ENCODE results near the gene ABCF2. TPM values are rescaled to one million over a fixed set of nuclear protein-coding genes. Genes with fewer than 3 reads are reported as not detected.

ABCF2 gene
- polyA plus RNA-seq, 1 of the 3 experiments (the other 2 are of a cell fraction) = 75.4 TPM

DNA sequence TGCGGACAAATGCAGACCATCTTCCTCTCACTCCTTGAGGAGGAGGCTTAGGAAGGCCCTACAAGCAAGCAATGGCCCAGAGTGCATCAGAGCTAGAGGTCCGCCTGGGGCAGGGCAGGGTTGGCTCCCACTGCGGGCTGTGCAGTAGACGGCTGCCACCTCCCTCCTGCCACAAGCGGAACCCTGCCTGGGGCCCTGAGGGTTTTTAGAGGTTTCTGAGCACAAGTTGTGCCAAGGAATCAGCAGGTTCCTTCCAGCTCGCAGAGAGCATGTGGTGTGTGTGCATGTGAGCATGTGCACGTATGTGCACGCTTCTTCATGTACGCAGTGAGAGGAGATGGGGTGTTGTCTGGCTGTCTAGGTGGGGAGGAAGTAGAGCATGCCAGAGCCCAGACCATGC, 47.4 kb upstream of the ABCF2 start:
- no peak for TF ChIP-seq TEAD4 (IDR thresholded peaks at IDR 0.05; ENCODE audit: borderline replicate concordance, insufficient read depth)
- no peak for TF ChIP-seq EZH2phosphoT487 (IDR thresholded peaks at IDR 0.05; ENCODE audit: borderline replicate concordance, low read depth)
- no peak for TF ChIP-seq FOSL2 (IDR thresholded peaks at IDR 0.05; ENCODE audit: borderline replicate concordance, low read depth)
- no peak for TF ChIP-seq ELF1 (IDR thresholded peaks at IDR 0.05)
- TF ChIP-seq RFX5 (IDR thresholded peaks at IDR 0.05; ENCODE audit: low read length) = no peak
- TF ChIP-seq, protein P1, sequence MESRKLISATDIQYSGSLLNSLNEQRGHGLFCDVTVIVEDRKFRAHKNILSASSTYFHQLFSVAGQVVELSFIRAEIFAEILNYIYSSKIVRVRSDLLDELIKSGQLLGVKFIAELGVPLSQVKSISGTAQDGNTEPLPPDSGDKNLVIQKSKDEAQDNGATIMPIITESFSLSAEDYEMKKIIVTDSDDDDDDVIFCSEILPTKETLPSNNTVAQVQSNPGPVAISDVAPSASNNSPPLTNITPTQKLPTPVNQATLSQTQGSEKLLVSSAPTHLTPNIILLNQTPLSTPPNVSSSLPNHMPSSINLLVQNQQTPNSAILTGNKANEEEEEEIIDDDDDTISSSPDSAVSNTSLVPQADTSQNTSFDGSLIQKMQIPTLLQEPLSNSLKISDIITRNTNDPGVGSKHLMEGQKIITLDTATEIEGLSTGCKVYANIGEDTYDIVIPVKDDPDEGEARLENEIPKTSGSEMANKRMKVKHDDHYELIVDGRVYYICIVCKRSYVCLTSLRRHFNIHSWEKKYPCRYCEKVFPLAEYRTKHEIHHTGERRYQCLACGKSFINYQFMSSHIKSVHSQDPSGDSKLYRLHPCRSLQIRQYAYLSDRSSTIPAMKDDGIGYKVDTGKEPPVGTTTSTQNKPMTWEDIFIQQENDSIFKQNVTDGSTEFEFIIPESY (IDR thresholded peaks at IDR 0.05; ENCODE audit: borderline replicate concordance, low read depth) = no peak
- TF ChIP-seq, protein P2, sequence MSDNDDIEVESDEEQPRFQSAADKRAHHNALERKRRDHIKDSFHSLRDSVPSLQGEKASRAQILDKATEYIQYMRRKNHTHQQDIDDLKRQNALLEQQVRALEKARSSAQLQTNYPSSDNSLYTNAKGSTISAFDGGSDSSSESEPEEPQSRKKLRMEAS (IDR thresholded peaks at IDR 0.05; ENCODE audit: low read depth) = no peak
- TF ChIP-seq FOXJ3 (CRISPR knock-in tag; IDR thresholded peaks at IDR 0.05) = no peak
- TF ChIP-seq, protein P3, sequence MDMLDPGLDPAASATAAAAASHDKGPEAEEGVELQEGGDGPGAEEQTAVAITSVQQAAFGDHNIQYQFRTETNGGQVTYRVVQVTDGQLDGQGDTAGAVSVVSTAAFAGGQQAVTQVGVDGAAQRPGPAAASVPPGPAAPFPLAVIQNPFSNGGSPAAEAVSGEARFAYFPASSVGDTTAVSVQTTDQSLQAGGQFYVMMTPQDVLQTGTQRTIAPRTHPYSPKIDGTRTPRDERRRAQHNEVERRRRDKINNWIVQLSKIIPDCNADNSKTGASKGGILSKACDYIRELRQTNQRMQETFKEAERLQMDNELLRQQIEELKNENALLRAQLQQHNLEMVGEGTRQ (IDR thresholded peaks at IDR 0.05; ENCODE audit: borderline replicate concordance, low read depth, low read length) = no peak
- no peak for TF ChIP-seq POLR2AphosphoS5 (IDR thresholded peaks at IDR 0.05; ENCODE audit: low read depth, low read length)
- TF ChIP-seq RXRA (IDR thresholded peaks at IDR 0.05; ENCODE audit: borderline replicate concordance, low read depth) = no peak
- no peak for TF ChIP-seq EP300 (IDR thresholded peaks at IDR 0.05; ENCODE audit: borderline replicate concordance in 1 of 2, low read depth in 1 of 2, low read length in 1 of 2)
- no peak for TF ChIP-seq MXI1 (IDR thresholded peaks at IDR 0.05; ENCODE audit: low read depth, low read length)
- no peak for TF ChIP-seq GABPA (IDR thresholded peaks at IDR 0.05; ENCODE audit: low read depth)
- TF ChIP-seq GATA2 (CRISPR knock-in tag; IDR thresholded peaks at IDR 0.05) = no peak
- no peak for TF ChIP-seq SMC3 (IDR thresholded peaks at IDR 0.05; ENCODE audit: low read depth, low read length)
- no peak for DNase-seq
- ChIA-PET CTCF (interaction anchor here (0.9 to 2.8 kb wide), 6 partner anchors 13 to 41 kb away, joined by 3 to 14 read pairs (median 6); no protein-coding TSS in a partner anchor), POLR2A (no interaction called here)
- H3K36me3 ChIP-seq (replicated peaks in 1 of 2; ENCODE audit: control insufficient read depth in 1 of 2, insufficient read depth in 2 of 2, low read length in 1 of 2) = no peaks in the 10 kb centered on the region
- no peaks in the 10 kb centered on the region for H3K9me2 ChIP-seq
- peaks cover 0 to 12% of the 10 kb centered on the region in 2 experiments; a peak in 1 of 4 replicates for H3K4me1 ChIP-seq (ENCODE audit: control insufficient read depth in 1 of 2, insufficient read depth in 2 of 2, low read depth in 1 of 2, low read length in 1 of 2)
- no peaks in the 10 kb centered on the region for H3K79me2 ChIP-seq (ENCODE audit: insufficient read depth)
- H3K9ac ChIP-seq = no peak overlapping the region
- H4K20me1 ChIP-seq (ENCODE audit: insufficient read depth) = no peaks in the 10 kb centered on the region
- 95% methylated on average over 9 of the region's 9 CpGs for WGBS (ENCODE audit: low lambda C conversion rate)
- H3K27me3 ChIP-seq (ENCODE audit: insufficient read depth) = no peaks in the 10 kb centered on the region
- H3K4me2 ChIP-seq = no peak overlapping the region
- no peak overlapping the region for H3K4me3 ChIP-seq (ENCODE audit: low read depth in 2 of 2, low read length in 1 of 2)
- no peak overlapping the region for H2AFZ ChIP-seq (ENCODE audit: low read depth)
- H3K27ac ChIP-seq (ENCODE audit: low read depth in 2 of 2, low read length in 1 of 2) = no peak overlapping the region
- H3F3A ChIP-seq (replicated peaks; ENCODE audit: insufficient read depth) = no peaks in the 10 kb centered on the region
- H3K9me3 ChIP-seq = no peaks in the 10 kb centered on the region

Data from SK-N-SH (cell line).